Measurements from ENCODE around the gene NTM. TPM values are rescaled to one million over a fixed set of nuclear protein-coding genes. Genes with fewer than 3 reads are reported as not detected.

NTM gene
- total and polyA plus RNA-seq, 4 experiments from 2014 or later, result not detected

DNA sequence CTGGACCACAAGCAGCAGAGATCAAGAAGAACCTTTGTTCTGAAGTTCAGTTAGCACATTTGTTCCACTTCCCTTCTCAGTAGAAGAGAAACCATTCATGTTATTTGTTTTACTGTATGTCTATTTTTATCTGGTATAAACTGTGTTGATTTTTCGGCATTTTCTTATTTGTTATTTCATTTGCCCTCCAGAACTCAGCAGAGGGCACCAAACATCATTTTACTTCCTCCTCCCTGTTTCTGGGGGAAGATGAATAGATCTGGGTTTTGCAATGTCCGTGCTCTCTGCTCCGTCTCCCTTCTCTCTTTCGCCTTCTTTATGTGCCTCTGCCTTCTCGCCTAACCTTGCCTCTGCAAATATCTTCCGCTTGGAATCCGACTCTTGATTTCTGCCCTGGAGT, 366.9 kb downstream of the NTM start:
- H3K4me3 Mint-ChIP-seq, result no peak overlapping the region
- H3K4me1 Mint-ChIP-seq, result no peaks in the 10 kb centered on the region

GRCh38 chr11:131739243-131739882, 368.9 kb downstream of the NTM start:
- Mint-ChIP-seq H3K36me3 (no peaks in the 10 kb centered on the region), H3K27me3 (peaks cover 0 to 2% of the 10 kb centered on the region in 2 donors), H3K9me3 (peaks cover 0 to 4% (median 0%) of the 10 kb centered on the region in 8 donors), H3K4me3 (no peak overlapping the region), H3K27ac (no peak overlapping the region), H3K4me1 (no peaks in the 10 kb centered on the region)
- Histone ChIP-seq H3K27ac (ENCODE audit: low read depth, low read length) (no peak overlapping the region), H3K27me3 (ENCODE audit: insufficient read depth, low read length) (no peaks in the 10 kb centered on the region), H3K4me3 (ENCODE audit: low read length in 2 of 2) (no peak overlapping the region), H3K36me3 (ENCODE audit: insufficient read depth, low read length) (no peaks in the 10 kb centered on the region), H3K9me3 (ENCODE audit: control insufficient read depth in 1 of 2, low read length in 2 of 2) (no peaks in the 10 kb centered on the region), H3K4me1 (ENCODE audit: insufficient read depth, low read length) (no peaks in the 10 kb centered on the region)
- ChIA-PET CTCF (ENCODE audit: partially characterized antibody) (no interaction called here), POLR2A (ENCODE audit: partially characterized antibody) (no interaction called here)
- DNase-seq, result no peak
- intact Hi-C loops (cut with micrococcal nuclease), result no loop called here

More for the DNA sequence above, 366.9 kb downstream of the NTM start:
- no peak overlapping the region for H3K27ac ChIP-seq (ENCODE audit: low read depth, low read length)
- no peaks in the 10 kb centered on the region for H3K36me3 ChIP-seq (ENCODE audit: insufficient read depth, low read length)
- no peak for DNase-seq
- ChIA-PET CTCF (ENCODE audit: partially characterized antibody) (no interaction called here), POLR2A (ENCODE audit: partially characterized antibody) (no interaction called here)
- peaks cover 0 to 2% of the 10 kb centered on the region in 2 donors for H3K27me3 Mint-ChIP-seq
- intact Hi-C loops (cut with micrococcal nuclease), result no loop called here
- no peaks in the 10 kb centered on the region for H3K27me3 ChIP-seq (ENCODE audit: insufficient read depth, low read length)
- H3K4me3 ChIP-seq (ENCODE audit: low read length in 2 of 2), result no peak overlapping the region
- peaks cover 0 to 4% (median 0%) of the 10 kb centered on the region in 8 donors for H3K9me3 Mint-ChIP-seq
- no peaks in the 10 kb centered on the region for H3K4me1 ChIP-seq (ENCODE audit: insufficient read depth, low read length)
- H3K27ac Mint-ChIP-seq, result no peak overlapping the region
- H3K36me3 Mint-ChIP-seq, result no peaks in the 10 kb centered on the region
- H3K9me3 ChIP-seq (ENCODE audit: control insufficient read depth in 1 of 2, low read length in 2 of 2), result no peaks in the 10 kb centered on the region

- Histone ChIP-seq H3K27me3 (ENCODE audit: insufficient read depth, low read length) (no peaks in the 10 kb centered on the region), H3K4me1 (ENCODE audit: insufficient read depth, low read length) (no peaks in the 10 kb centered on the region), H3K9me3 (ENCODE audit: control insufficient read depth in 1 of 2, low read length in 2 of 2) (no peaks in the 10 kb centered on the region), H3K4me3 (ENCODE audit: low read length in 2 of 2) (no peak overlapping the region), H3K36me3 (ENCODE audit: insufficient read depth, low read length) (no peaks in the 10 kb centered on the region), H3K27ac (ENCODE audit: low read depth, low read length) (no peak overlapping the region)
- Mint-ChIP-seq H3K9me3 (peaks cover 0 to 4% (median 0%) of the 10 kb centered on the region in 8 donors), H3K4me1 (no peaks in the 10 kb centered on the region), H3K36me3 (no peaks in the 10 kb centered on the region), H3K4me3 (no peak overlapping the region), H3K27ac (no peak overlapping the region), H3K27me3 (peaks cover 0 to 1% of the 10 kb centered on the region in 2 donors)
- DNase-seq, result no peak
- ChIA-PET CTCF (ENCODE audit: partially characterized antibody) (no interaction called here), POLR2A (ENCODE audit: partially characterized antibody) (no interaction called here)
- intact Hi-C loops (cut with micrococcal nuclease), result no loop called here
These were observed 374.4 kb downstream of the NTM start for GRCh38 chr11:131744847-131745246.

- Mint-ChIP-seq H3K4me1 (no peaks in the 10 kb centered on the region), H3K27me3 (peaks cover 0 to 1% of the 10 kb centered on the region in 2 donors), H3K9me3 (peaks cover 0 to 4% (median 0%) of the 10 kb centered on the region in 8 donors), H3K4me3 (no peak overlapping the region), H3K36me3 (no peaks in the 10 kb centered on the region), H3K27ac (no peak overlapping the region)
- Histone ChIP-seq H3K4me1 (ENCODE audit: insufficient read depth, low read length) (no peaks in the 10 kb centered on the region), H3K36me3 (ENCODE audit: insufficient read depth, low read length) (no peaks in the 10 kb centered on the region), H3K4me3 (ENCODE audit: low read length in 2 of 2) (no peak overlapping the region), H3K27ac (ENCODE audit: low read depth, low read length) (no peak overlapping the region), H3K9me3 (ENCODE audit: control insufficient read depth in 1 of 2, low read length in 2 of 2) (no peaks in the 10 kb centered on the region), H3K27me3 (ENCODE audit: insufficient read depth, low read length) (no peaks in the 10 kb centered on the region)
- no peak for DNase-seq
- POLR2A ChIA-PET (ENCODE audit: partially characterized antibody), result no interaction called here
- intact Hi-C loops (cut with micrococcal nuclease), result no loop called here
- CTCF ChIA-PET (ENCODE audit: partially characterized antibody), result no interaction called here
These were observed 375.0 kb downstream of the NTM start for GRCh38 chr11:131745405-131745804.

- Mint-ChIP-seq H3K4me3 (no peak overlapping the region), H3K27me3 (peaks cover 0 to 1% of the 10 kb centered on the region in 2 donors), H3K4me1 (no peaks in the 10 kb centered on the region), H3K9me3 (peaks cover 0 to 7% (median 0%) of the 10 kb centered on the region in 8 donors), H3K27ac (no peak overlapping the region), H3K36me3 (no peaks in the 10 kb centered on the region)
- Histone ChIP-seq H3K27ac (ENCODE audit: low read depth, low read length) (no peak overlapping the region), H3K36me3 (ENCODE audit: insufficient read depth, low read length) (no peaks in the 10 kb centered on the region), H3K27me3 (ENCODE audit: insufficient read depth, low read length) (no peaks in the 10 kb centered on the region), H3K9me3 (ENCODE audit: control insufficient read depth in 1 of 2, low read length in 2 of 2) (no peaks in the 10 kb centered on the region), H3K4me3 (ENCODE audit: low read length in 2 of 2) (no peak overlapping the region), H3K4me1 (ENCODE audit: insufficient read depth, low read length) (no peaks in the 10 kb centered on the region)
- ChIA-PET CTCF (ENCODE audit: partially characterized antibody) (interaction anchor here (1.4 kb wide), 1 partner anchor 11 kb away, joined by 4 read pairs; no protein-coding TSS in a partner anchor), POLR2A (ENCODE audit: partially characterized antibody) (no interaction called here)
- no peak for DNase-seq
- intact Hi-C loops (cut with micrococcal nuclease), result no loop called here
These were observed 375.8 kb downstream of the NTM start for GRCh38 chr11:131746201-131746600.

DNA sequence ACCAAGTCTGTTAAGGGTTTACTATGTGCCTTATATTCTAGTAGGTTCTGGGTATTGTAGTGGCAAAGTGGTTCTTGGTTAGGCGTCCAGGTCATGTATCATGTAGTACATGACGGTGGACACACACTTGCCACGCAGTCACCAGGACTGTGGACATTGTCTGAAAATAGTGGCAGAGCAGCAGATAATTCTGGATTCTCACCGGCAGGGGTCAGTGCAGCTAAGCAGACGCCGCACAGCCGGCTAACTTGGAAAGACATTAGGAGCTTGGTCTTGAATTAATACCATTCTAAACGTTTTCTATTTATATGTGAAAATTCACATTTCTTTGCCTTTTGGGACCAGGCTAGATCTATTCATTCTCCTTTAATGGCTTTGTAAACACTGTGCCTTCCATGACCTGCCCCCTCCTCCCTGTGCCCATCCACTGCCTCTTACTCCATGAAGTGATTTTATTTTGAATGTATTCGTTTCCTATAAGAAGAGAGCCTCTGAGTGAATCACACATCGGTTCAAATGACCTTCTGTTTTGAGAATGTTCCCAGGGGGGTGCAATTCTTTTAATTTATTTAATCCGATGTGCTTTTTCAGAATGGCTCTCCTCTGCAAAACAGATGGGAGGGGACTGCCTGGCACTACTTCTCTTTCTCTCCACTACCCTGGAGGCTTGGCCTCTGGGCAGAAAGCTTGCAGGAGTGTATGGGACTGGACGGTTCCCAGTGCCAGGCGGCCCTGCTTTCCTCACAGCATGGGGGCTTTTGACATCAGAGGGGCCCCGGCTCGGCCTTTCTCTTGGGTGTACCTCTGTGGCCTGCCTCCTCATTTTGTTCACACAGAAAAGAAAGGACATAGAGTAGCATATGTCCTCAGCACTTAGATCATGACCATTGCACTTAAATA, 378.0 kb downstream of the NTM start:
- intact Hi-C loops (cut with micrococcal nuclease), result no loop called here
- no peaks in the 10 kb centered on the region for H3K27me3 ChIP-seq (ENCODE audit: insufficient read depth, low read length)
- H3K9me3 ChIP-seq (ENCODE audit: control insufficient read depth in 1 of 2, low read length in 2 of 2), result no peaks in the 10 kb centered on the region
- peaks cover 0 to 1% of the 10 kb centered on the region in 2 donors for H3K27me3 Mint-ChIP-seq
- no peaks in the 10 kb centered on the region for H3K4me1 ChIP-seq (ENCODE audit: insufficient read depth, low read length)
- H3K27ac ChIP-seq (ENCODE audit: low read depth, low read length), result no peak overlapping the region
- DNase-seq, result no peak
- no peaks in the 10 kb centered on the region for H3K36me3 Mint-ChIP-seq
- ChIA-PET POLR2A (ENCODE audit: partially characterized antibody) (no interaction called here), CTCF (ENCODE audit: partially characterized antibody) (interaction anchor here (1.3 kb wide), 1 partner anchor 378 kb away, joined by 3 read pairs; no protein-coding TSS in a partner anchor)
- no peak overlapping the region for H3K27ac Mint-ChIP-seq
- H3K4me1 Mint-ChIP-seq, result no peaks in the 10 kb centered on the region
- H3K4me3 ChIP-seq (ENCODE audit: low read length in 2 of 2), result no peak overlapping the region
- no peaks in the 10 kb centered on the region for H3K36me3 ChIP-seq (ENCODE audit: insufficient read depth, low read length)
- peaks cover 0 to 11% (median 6%) of the 10 kb centered on the region in 8 donors for H3K9me3 Mint-ChIP-seq
- no peak overlapping the region for H3K4me3 Mint-ChIP-seq

GRCh38 chr11:131749101-131749500, 378.7 kb downstream of the NTM start:
- Histone ChIP-seq H3K9me3 (ENCODE audit: control insufficient read depth in 1 of 2, low read length in 2 of 2) (no peaks in the 10 kb centered on the region), H3K4me3 (ENCODE audit: low read length in 2 of 2) (no peak overlapping the region), H3K27ac (ENCODE audit: low read depth, low read length) (no peak overlapping the region), H3K4me1 (ENCODE audit: insufficient read depth, low read length) (no peaks in the 10 kb centered on the region), H3K27me3 (ENCODE audit: insufficient read depth, low read length) (no peaks in the 10 kb centered on the region), H3K36me3 (ENCODE audit: insufficient read depth, low read length) (no peaks in the 10 kb centered on the region)
- H3K27ac Mint-ChIP-seq, result no peak overlapping the region
- H3K4me1 Mint-ChIP-seq, result no peaks in the 10 kb centered on the region
- intact Hi-C loops (cut with micrococcal nuclease), result no loop called here
- no peak overlapping the region for H3K4me3 Mint-ChIP-seq
- peaks cover 0 to 1% of the 10 kb centered on the region in 2 donors for H3K27me3 Mint-ChIP-seq
- H3K9me3 Mint-ChIP-seq, result peaks cover 0 to 11% (median 5%) of the 10 kb centered on the region in 8 donors
- CTCF ChIA-PET (ENCODE audit: partially characterized antibody), result no interaction called here
- no peak for DNase-seq
- POLR2A ChIA-PET (ENCODE audit: partially characterized antibody), result no interaction called here
- no peaks in the 10 kb centered on the region for H3K36me3 Mint-ChIP-seq

All from CD4-positive, alpha-beta memory T cell (primary cell).